ENCODE results near the gene C10orf90. TPM values are rescaled to one million over a fixed set of nuclear protein-coding genes. Genes with fewer than 3 reads are reported as not detected.

Gene C10orf90
- total RNA-seq, 4 donors from 2014 or later: 2.1 to 6.5 (median 4.1) TPM

GRCh38 chr10:126684171-126684745 lies 13.8 kb upstream of the C10orf90 start:
- no peaks in the 10 kb centered on the region for H3K36me3 ChIP-seq
- WGBS: 81% methylated on average over 3 of the region's 3 CpGs
- H3K4me1 ChIP-seq: no peaks in the 10 kb centered on the region
- TF ChIP-seq EP300 (IDR thresholded peaks at IDR 0.05): no peak
- TF ChIP-seq POLR2A (IDR thresholded peaks at IDR 0.05): no peak
- H3K27me3 ChIP-seq: no peaks in the 10 kb centered on the region
- no peak overlapping the region for H3K4me3 ChIP-seq
- no peak overlapping the region for H3K27ac ChIP-seq
- DNase-seq (ENCODE audit: low spot score in 2 of 2): no peak
- no peaks in the 10 kb centered on the region for H3K9me3 ChIP-seq

- Histone ChIP-seq H3K4me1 (no peaks in the 10 kb centered on the region), H3K9me3 (no peaks in the 10 kb centered on the region), H3K36me3 (no peaks in the 10 kb centered on the region), H3K27me3 (no peaks in the 10 kb centered on the region), H3K4me3 (no peak overlapping the region), H3K27ac (no peak overlapping the region)
- 85% methylated on average over 1 of the region's 1 CpG for WGBS
- DNase-seq (ENCODE audit: low spot score in 2 of 2): no peak
- TF ChIP-seq CTCF (IDR thresholded peaks at IDR 0.05): no peak
- no peak for TF ChIP-seq POLR2AphosphoS5 (IDR thresholded peaks at IDR 0.05)
- no peak for TF ChIP-seq EP300 (IDR thresholded peaks at IDR 0.05)
Observed at GRCh38 chr10:126683466-126683865, 13.0 kb upstream of the C10orf90 start.

GRCh38 chr10:126675656-126676438 lies 5.4 kb upstream of the C10orf90 start:
- Histone ChIP-seq H3K27ac (no peak overlapping the region), H3K36me3 (no peaks in the 10 kb centered on the region), H3K4me1 (peaks cover 4% of the 10 kb centered on the region), H3K4me3 (no peak overlapping the region), H3K27me3 (no peaks in the 10 kb centered on the region), H3K9me3 (no peaks in the 10 kb centered on the region)
- TF ChIP-seq CTCF (IDR thresholded peaks at IDR 0.05) (no peak), EP300 (IDR thresholded peaks at IDR 0.05) (no peak), POLR2AphosphoS5 (IDR thresholded peaks at IDR 0.05) (no peak), POLR2A (IDR thresholded peaks at IDR 0.05) (no peak)
- 79% methylated on average over 7 of the region's 7 CpGs for WGBS
- no peak for DNase-seq (ENCODE audit: low spot score in 2 of 2)

GRCh38 chr10:126674741-126675515 lies 4.4 kb upstream of the C10orf90 start:
- no peak overlapping the region for H3K4me3 ChIP-seq
- TF ChIP-seq EP300 (IDR thresholded peaks at IDR 0.05): no peak
- TF ChIP-seq POLR2AphosphoS5 (IDR thresholded peaks at IDR 0.05): no peak
- no peak for TF ChIP-seq CTCF (IDR thresholded peaks at IDR 0.05)
- no peak for TF ChIP-seq POLR2A (IDR thresholded peaks at IDR 0.05)
- no peaks in the 10 kb centered on the region for H3K9me3 ChIP-seq
- DNase-seq (ENCODE audit: low spot score in 2 of 2): no peak
- WGBS: 72% methylated on average over 4 of the region's 6 CpGs
- no peaks in the 10 kb centered on the region for H3K36me3 ChIP-seq
- H3K27ac ChIP-seq: no peak overlapping the region
- no peaks in the 10 kb centered on the region for H3K27me3 ChIP-seq
- H3K4me1 ChIP-seq: peaks cover 4% of the 10 kb centered on the region

GRCh38 chr10:126673565-126673964 lies 3.1 kb upstream of the C10orf90 start:
- WGBS: 82% methylated on average over 3 of the region's 3 CpGs
- Histone ChIP-seq H3K9me3 (no peaks in the 10 kb centered on the region), H3K4me1 (peaks cover 10% of the 10 kb centered on the region), H3K4me3 (no peak overlapping the region), H3K36me3 (no peaks in the 10 kb centered on the region), H3K27ac (no peak overlapping the region), H3K27me3 (no peaks in the 10 kb centered on the region)
- no peak for DNase-seq (ENCODE audit: low spot score in 2 of 2)
- TF ChIP-seq EP300 (IDR thresholded peaks at IDR 0.05): no peak
- no peak for TF ChIP-seq POLR2A (IDR thresholded peaks at IDR 0.05)
- no peak for TF ChIP-seq POLR2AphosphoS5 (IDR thresholded peaks at IDR 0.05)

All from suprapubic skin (tissue), 4 donors.